Fibroblast of skin of right biceps (primary cell): ENCODE data around the gene KIFAP3.
"Not testable (repeated sequence)": the region's sequence is repeated elsewhere in the genome, so short reads cannot be mapped to it uniquely, and the experiment has no call there.

Source experiments
- DNase-seq: peaks from one replicate; pipeline ENCODE4 v3.0.0-alpha.2; 2013

KIFAP3 gene

GRCh38 chr1:170063109-170063826 is 11.2 kb downstream of the KIFAP3 start:
- no peak for DNase-seq

- DNase-seq: not testable (repeated sequence)
Measured at GRCh38 chr1:170061676-170062075, 12.8 kb downstream of the KIFAP3 start.

- DNase-seq: not testable (repeated sequence)
Measured at GRCh38 chr1:170060015-170060520, 14.4 kb downstream of the KIFAP3 start.

GRCh38 chr1:170049176-170049800 is 25.2 kb downstream of the KIFAP3 start:
- no peak for DNase-seq

DNA sequence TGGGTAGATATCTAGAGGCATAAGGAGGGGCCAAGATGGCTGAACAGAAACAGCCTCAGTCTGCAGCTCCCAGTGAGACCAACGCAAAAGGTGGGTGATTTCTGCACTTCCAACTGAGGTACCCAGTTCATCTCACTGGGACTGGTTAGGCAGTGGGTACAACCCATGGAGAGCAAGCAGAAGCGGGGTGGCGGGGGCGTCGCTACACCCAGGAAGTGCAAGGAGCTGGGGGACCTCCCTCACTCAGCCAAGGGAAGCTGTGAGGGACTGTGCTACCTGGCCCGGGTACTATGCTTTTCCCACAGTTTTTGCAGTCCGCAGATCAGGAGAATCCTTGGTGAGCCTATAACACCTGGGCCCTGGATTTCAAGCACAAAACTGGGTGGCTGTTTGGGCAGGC is 26.0 kb downstream of the KIFAP3 start:
- no peak for DNase-seq

- DNase-seq: peak; percentile 6
Measured at GRCh38 chr1:170044187-170044586, 30.3 kb downstream of the KIFAP3 start.

DNA sequence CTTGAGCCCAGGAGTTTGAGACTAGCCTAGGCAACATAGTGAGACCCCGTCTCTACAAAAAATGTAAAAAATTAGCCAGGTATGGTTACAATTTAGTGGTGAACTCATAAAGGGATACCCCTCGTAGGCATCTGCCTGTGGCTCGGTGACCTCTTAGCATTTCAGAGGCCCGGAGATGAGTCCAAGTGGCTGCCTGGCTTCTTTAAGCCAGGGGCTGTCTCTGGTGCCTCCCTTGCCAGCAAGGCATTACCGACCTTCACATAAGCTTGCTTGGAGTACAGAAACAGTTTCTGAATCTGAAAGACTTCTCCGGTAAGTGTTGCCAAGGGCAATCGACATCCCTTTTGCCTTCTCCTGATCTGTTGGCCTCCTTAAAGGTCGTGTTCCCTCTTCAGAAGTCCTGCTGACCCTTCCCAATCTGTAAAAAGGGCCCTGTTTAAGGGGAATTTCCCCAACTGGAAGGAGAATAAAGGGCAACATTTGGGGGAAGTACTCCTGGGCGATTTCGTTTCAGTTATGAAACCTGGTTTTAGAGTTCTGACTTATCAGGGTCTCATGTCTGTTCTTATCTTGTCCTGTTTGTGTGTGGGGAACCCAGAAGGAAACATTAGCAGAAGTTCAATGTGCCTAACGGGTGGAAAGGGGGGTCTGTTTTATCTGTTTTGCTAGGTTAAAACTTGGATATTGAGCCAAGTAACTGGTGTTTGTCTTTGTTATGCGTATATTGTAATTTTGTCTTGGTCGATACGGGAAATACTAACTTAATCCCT is 32.9 kb downstream of the KIFAP3 start:
- no peak for DNase-seq

DNA sequence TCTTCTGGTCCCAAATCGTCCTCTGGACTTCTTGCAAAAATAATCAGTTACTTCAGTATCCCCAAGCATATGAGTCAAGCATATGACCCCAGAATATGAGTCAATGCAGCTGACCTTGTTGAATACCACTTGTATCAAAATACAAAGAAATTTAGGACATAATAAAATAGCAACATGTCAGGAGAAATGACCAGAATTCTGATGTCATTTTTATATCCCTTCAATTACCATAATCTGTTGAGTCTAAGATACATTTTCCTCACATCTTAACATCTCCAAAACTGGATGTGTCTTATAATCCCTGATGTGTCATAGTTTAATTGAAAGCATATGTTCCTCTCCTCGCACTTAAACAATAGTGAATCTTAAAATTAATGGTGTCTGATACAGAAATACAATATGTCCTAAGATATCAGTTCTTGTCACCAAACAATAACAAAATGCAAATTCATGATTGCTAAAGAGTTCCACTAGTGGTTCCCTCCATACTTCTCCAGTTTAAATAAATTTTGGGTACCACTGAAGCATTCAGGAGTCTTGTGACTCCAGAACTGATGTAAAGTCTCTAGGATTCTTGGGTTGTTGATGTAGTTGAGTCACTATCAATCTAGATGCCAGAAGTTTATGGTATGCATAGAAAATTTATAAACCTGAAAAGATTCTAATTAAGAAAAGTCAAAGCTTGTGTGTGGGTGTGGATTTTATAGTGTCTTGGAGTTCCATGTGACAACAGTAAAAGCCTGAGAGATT is 41.8 kb downstream of the KIFAP3 start:
- peak; percentile 74 for DNase-seq

DNA sequence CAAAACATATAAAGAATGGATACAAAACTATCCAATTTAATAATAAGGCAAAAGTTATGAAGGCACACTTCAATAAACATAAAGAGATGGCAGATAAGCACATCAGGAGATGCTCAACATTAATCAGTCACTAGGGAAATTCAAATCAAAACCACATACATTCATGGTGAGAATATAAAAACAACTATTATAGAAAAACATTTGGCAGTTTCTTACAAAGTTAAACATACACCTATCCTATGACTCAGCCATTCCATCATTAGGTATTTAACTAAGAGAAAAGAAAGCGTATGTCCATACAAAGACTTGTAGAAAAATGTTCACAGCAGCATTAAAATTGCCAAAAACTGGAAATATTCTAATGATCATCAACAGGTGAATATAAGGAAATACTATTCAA is 44.3 kb downstream of the KIFAP3 start:
- DNase-seq: no peak

- DNase-seq: peak; percentile 2
Measured at GRCh38 chr1:170027760-170028159, 46.7 kb downstream of the KIFAP3 start.

- no peak for DNase-seq
Measured at GRCh38 chr1:170020859-170021258, 53.6 kb downstream of the KIFAP3 start.

DNA sequence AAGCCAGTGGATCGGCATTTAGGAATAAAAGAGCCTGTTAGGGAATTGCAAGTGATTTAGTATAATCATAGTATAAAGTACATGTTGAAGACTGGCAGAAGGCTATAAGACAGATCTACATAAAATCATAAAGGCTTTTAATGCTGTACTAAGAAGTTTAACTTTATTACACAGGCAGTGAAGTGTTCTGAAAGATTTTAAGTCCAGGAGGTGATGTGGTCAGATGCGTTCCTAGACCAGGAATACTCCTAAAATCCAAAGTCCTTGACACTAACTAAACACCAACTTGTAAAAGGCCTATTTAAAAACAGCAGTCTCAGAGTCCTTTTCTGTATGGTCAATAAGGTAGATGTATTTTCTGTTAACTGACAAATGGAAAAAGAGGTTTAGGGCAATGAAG is 57.0 kb downstream of the KIFAP3 start:
- DNase-seq: no peak

- no peak for DNase-seq
Measured at GRCh38 chr1:170012920-170013319, 61.6 kb downstream of the KIFAP3 start.

GRCh38 chr1:170010443-170010842 is 64.1 kb downstream of the KIFAP3 start:
- peak; percentile 70 for DNase-seq

DNA sequence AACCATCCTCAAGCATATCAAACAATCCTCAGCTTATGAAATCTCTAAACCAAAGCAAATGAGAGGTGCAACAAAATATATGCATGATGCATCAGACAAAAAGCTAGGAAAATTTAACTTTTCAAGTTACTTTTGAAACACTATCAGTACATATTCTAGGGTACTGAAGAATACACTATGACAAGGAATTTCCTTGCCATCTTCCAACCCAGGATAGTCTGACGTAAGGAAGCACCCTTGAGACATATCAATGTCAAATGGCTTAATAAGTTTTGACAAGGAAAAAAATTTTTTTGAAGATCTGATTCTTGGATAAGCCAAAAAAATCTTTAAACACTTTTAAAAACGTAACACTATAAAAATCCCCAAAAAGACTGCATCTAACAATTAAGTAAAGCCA is 64.9 kb downstream of the KIFAP3 start:
- DNase-seq: no peak

DNA sequence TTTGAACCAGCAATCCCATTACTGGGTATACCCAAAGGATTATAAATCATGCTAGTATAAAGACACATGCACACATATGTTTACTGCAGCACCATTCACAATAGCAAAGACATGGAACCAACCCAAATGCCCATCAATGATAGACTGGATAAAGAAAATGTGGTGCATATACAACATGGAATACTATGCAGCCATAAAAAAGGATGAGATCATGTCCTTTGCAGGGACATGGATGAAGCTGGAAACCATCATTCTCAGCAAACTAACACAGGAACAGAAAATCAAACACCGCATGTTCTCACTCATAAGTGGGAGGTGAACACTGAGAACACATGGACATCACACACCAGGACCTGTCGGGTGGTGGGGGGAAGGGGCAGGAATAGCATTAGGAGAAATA is 65.8 kb downstream of the KIFAP3 start:
- DNase-seq: not testable (repeated sequence)

DNA sequence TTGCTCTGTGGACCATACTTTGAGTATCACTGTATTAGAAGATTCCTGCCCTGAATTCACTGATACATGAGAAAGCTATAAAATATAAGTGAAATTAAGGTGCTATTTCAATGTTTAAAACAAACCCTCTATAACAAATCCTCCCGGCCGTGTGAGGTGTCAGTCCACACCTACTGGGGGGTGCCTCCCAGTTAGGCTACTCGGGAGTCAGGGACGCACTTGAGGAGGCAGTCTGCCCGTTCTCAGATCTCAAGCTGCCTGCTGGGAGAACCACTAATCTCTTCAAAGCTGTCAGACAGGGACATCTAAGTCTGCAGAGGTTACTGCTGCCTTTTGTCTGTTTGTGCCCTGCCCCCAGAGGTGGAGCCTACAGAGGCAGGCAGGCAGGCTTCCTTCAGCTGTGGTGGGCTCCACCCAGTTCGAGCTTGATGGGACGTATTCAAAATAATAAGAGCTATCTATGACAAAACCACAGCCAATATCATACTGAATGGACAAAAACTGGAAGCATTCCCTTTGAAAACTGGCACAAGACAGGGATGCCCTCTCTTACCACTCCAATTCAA is 71.1 kb downstream of the KIFAP3 start:
- not testable (repeated sequence) for DNase-seq

DNA sequence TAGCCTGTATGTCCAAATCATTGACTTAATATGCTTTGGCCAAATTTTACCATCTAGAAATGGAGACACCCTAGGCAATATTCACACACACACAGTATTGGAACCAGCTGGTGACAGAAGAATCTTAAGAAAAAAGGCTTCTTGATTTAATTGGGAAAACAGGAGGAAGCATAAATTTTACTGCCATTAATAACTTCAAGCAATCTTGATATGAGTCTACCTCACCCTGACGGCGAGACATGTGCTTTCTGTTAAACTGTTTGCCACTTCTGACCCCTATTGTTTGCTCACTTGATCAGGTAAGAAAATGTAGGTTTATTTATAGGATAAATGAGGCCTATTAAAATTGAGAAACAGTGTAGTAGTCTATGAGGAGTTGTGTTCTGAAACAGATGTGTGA is 73.2 kb downstream of the KIFAP3 start:
- DNase-seq: no peak

DNA sequence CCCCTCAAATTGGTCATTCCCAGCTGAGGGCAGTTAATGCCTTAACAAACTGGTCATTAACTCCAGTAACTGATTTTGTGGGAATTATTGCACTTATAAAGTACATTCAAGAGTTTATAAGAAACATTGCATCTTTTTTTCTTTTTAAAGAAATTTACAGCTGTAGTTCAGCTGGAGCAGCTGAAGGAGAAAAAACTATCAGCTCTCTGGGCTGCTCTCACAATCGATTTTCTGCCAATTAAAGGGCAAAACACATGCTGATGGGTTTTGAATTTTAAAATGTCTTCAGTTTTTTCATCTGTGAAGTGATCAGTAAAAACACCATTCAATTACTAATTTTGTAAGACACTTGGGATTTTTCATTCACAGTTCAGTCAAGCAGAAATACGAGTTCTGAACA is 74.7 kb downstream of the KIFAP3 start:
- no peak for DNase-seq

- peak; percentile 89 for DNase-seq
Measured at GRCh38 chr1:169999331-169999741, 75.2 kb downstream of the KIFAP3 start.

DNA sequence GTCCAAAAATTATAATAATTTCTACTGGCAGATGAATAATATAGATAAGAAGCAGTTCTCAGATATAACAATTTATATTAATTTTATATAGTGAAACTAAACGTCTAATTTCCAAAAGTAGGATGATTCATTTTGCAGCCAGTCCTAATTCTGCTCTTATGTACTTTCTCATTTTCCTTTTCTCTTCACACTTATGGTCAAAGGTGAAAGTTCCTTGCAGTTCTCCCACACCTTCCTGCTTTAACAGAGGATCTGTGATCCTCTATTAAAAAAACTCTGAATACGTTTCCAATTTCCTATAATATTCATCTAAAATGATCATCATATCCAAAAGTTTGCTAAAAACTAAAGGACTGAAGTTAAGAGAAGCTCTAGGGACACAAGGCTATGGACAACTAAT is 78.5 kb downstream of the KIFAP3 start:
- no peak for DNase-seq

DNA sequence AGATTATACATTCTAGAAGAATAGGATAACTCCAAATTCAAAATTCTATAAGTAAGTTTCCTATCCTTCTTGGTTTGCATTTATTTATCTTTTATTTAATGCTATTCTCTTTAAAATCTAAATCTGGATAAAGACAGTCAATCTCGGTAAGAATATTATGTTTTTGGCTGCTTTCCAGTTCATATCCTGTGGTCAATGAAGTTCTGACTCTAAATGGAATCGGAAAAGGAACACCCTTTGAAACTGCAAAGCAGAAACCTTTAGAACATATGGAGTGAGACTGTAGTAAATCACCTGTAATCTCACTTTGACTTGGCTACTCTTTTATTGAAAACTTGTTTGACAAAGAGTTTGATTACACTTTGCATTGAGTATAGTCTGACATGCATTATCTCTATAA is 85.2 kb downstream of the KIFAP3 start:
- no peak for DNase-seq

DNA sequence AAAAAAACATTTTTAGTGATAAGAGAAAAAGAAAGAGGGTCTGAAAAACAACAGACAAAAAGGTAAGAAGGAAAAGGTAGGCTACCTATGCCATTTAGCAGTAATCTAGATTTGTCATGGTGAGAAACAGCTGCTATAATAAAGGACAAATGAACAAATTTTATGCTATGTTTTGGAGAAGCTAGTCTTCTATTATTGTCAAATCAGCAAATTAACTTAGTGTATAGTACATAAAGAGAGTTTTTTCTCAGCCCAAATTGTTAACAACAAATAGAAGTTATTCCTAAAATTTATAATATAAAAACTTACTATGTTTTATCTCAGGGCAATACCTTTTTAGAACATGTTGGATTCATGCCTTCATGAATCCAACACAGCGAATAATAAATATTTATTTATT is 88.7 kb downstream of the KIFAP3 start:
- no peak for DNase-seq
